ENCODE measurements around the gene ADORA2B. TPM values are rescaled to one million over a fixed set of nuclear protein-coding genes. Genes with fewer than 3 reads are reported as not detected.
"Not testable (repeated sequence)": the region's sequence is repeated elsewhere in the genome, so short reads cannot be mapped to it uniquely, and the experiment has no call there.

Gene ADORA2B
- total RNA-seq, 1 donor from 2014 or later, result 0.67 TPM

GRCh38 chr17:15919466-15919865 is 25.5 kb upstream of the ADORA2B start:
- intact Hi-C loops (cut with DNase I), result no loop called here
- ATAC-seq (no peak), DNase-seq (ENCODE audit: low spot score) (no peak)

DNA sequence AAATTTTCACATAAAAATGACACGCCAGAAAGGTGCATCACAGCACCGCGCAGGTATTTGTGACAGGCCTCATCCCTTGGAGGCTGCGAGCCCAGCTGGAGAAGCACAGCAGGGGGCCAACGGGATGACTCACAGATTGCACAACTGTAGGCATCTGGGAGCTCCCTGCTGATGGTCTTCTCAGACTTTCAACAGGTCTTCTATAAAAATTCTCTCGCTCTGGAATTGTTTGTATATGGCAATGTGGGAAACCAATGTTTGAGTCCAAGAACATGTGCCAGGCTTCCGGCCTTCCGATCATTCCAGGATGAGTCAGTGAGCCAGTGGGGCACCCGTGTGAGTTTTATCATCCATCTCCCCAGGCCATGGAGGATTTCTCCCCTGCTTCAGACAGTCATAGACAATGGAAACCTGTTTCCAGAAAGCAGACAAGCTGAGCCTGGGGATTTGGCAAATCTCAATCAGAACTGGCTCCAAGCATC is 24.1 kb upstream of the ADORA2B start:
- DNase-seq (ENCODE audit: low spot score) (no peak), ATAC-seq (no peak)
- intact Hi-C loops (cut with DNase I), result no loop called here

- intact Hi-C loops (cut with DNase I), result no loop called here
- no peak for DNase-seq (ENCODE audit: low spot score)
Observed at GRCh38 chr17:15921640-15922039, 23.3 kb upstream of the ADORA2B start.

GRCh38 chr17:15922586-15922985 is 22.3 kb upstream of the ADORA2B start:
- DNase-seq (ENCODE audit: low spot score) (no peak), ATAC-seq (no peak)
- intact Hi-C loops (cut with DNase I), result no loop called here

More at GRCh38 chr17:15921640-15922039, 23.3 kb upstream of the ADORA2B start:
- ATAC-seq, result no peak

DNA sequence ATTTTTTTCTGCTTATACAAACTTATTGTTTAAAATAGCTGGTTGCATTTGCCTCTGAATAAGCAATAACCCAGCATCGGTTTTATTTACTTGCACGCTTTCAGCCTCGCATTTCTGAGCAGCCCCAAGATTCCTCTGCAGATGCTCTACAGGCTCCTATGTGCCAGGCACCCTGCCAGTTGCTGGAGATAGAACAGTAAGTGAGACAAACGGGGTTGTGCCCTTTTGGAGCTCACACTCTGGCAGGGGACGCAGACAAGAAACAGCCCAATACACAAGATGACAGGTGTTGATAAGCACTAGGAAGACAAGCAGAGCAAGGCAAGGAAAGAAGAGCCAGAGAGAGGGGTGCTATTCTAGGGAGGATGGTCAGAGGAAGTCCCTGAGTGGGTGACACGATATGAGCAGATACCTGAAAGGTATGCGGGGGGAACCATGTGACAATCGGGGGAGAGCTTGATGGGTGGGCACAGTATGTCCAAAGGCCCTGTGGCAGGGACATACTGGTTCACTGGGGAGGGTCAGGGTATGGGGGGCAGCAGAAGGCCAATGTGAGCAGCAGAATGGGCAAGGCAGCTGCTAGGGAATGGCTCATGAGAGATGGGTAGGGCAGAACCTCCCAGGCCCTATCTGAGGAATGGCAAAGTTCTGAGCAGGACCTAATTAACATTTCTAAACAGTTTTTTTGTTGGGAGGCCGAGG is 18.7 kb upstream of the ADORA2B start:
- intact Hi-C loops (cut with DNase I), result no loop called here
- ATAC-seq (no peak), DNase-seq (ENCODE audit: low spot score) (peak; percentile 15)

- ATAC-seq (no peak), DNase-seq (ENCODE audit: low spot score) (peak; percentile 33)
- intact Hi-C loops (cut with DNase I), result no loop called here
Observed at GRCh38 chr17:15928286-15928785, 16.6 kb upstream of the ADORA2B start.

- DNase-seq (ENCODE audit: low spot score), result no peak
- intact Hi-C loops (cut with DNase I), result no loop called here
- no peak for ATAC-seq
Observed at GRCh38 chr17:15929941-15930340, 15.0 kb upstream of the ADORA2B start.

DNA sequence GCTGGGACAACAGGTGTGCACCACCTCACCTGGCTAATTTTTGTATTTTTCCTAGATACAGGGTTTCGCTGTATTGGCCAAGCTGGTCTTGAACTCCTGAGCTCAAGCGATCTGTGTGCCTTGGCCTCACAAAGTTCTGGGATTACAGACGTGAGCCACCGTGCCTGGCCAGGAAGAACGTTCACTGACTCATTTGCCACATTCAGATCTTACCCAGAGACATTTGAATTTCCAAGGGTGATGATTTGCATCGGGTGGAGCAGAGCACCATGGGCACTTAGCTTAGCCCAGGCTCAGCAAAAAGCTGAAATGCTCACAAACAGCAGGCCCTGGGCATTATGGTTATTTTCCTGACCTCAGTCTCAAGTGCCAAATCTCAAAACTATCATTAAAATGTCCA is 14.5 kb upstream of the ADORA2B start:
- DNase-seq (ENCODE audit: low spot score), result no peak
- ATAC-seq, result no peak
- intact Hi-C loops (cut with DNase I), result no loop called here

- DNase-seq (ENCODE audit: low spot score), result no peak
- ATAC-seq, result no peak
- intact Hi-C loops (cut with DNase I), result no loop called here
Observed at GRCh38 chr17:15931394-15931793, 13.5 kb upstream of the ADORA2B start.

DNA sequence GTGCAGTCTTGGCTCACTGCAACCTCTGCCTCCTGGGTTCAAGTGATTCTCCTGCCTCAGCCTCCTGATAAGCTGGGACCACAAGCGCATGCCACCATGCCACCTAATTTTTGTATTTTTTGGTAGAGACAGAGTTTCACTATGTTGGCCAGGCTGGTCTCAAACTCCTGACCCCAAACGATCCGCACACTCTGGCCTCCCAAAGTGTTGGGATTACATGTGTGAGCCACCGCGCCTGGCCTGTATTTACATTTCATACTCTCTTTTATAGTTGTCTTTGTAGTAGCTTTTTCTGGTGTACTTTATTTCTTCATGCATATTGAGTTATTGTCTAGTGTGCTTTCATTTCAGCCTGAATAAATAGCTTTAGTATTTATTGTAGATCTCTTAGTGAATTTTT is 10.1 kb upstream of the ADORA2B start:
- DNase-seq (ENCODE audit: low spot score), result no peak
- intact Hi-C loops (cut with DNase I), result no loop called here
- ATAC-seq, result no peak

DNA sequence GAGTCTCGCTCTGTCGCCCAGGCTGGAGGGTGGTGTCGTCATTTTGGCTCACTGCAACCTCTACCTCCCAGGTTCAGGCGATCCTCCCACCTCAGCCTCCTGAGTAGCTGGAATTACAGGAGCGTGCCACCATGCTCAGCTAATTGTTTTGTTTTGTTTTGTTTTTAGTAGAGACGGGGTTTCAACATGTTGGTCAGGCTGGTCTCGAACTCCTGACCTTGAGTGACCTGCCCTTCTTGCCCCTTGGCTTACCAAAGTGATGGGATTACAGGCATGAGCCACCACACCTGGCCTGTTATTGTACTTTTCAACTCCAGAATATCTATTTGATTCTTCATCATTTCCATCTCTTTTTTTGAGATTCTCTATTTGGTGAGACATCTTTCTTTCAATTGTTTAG is 9.0 kb upstream of the ADORA2B start:
- intact Hi-C loops (cut with DNase I), result no loop called here
- DNase-seq (ENCODE audit: low spot score), result no peak
- ATAC-seq, result no peak

DNA sequence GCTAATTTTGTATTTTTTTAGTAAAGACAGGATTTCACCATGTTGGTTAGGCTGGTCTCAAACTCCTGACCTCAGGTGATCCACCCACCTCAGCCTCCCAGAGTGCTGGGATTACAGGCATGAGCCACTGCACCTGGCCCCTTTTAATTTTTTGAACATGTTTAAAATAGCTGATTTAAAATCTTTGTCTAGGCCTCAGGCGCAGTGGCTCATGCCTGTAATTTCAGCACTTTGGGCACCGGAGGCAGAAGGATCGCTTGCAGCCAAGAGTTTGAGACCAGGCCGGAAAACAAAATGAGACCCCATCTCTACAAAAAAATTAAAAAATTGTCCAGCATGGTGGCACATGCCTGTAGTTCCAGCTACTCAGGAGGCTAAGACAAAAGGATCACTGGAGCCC is 8.4 kb upstream of the ADORA2B start:
- ATAC-seq; intact Hi-C loops (cut with DNase I); DNase-seq (ENCODE audit: low spot score): not testable (repeated sequence)

- DNase-seq (ENCODE audit: low spot score) (no peak), ATAC-seq (no peak)
- intact Hi-C loops (cut with DNase I), result no loop called here
Observed at GRCh38 chr17:15941781-15942180, 3.1 kb upstream of the ADORA2B start.

DNA sequence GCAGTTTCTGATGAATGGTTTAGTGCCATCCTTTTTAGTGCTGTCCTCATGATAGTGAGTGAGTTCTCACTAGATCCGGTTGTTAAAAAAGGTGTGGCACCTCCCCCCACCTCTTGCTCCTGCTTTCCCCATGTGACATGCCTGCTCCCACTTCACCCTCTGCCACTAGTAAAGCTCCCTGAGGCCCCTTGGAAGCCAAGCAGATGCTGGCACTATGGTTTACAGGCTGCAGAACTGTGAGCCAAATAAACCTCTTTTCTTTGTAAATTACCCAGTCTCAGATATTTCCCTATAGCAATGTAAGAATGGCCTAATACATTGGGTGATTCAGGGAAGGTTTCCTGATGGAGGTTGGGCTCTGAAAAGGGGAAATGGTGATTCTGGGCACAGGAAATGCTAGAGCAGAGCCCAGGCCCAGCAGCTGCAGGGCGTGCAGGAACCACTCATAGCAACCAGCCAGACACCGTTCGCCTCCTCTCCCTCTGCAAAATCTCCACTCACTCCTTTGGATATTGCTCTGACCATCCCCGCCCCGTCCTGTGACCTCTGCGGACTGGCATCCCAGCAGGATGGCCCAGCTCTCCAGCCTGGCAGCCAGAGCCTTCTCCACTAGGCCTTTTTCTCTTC is 2.6 kb upstream of the ADORA2B start:
- DNase-seq (ENCODE audit: low spot score) (no peak), ATAC-seq (no peak)
- intact Hi-C loops (cut with DNase I), result no loop called here

GRCh38 chr17:15943971-15944758 is 765 bp upstream of the ADORA2B start:
- intact Hi-C loops (cut with DNase I), result no loop called here
- ATAC-seq (no peak), DNase-seq (ENCODE audit: low spot score) (no peak)

DNA sequence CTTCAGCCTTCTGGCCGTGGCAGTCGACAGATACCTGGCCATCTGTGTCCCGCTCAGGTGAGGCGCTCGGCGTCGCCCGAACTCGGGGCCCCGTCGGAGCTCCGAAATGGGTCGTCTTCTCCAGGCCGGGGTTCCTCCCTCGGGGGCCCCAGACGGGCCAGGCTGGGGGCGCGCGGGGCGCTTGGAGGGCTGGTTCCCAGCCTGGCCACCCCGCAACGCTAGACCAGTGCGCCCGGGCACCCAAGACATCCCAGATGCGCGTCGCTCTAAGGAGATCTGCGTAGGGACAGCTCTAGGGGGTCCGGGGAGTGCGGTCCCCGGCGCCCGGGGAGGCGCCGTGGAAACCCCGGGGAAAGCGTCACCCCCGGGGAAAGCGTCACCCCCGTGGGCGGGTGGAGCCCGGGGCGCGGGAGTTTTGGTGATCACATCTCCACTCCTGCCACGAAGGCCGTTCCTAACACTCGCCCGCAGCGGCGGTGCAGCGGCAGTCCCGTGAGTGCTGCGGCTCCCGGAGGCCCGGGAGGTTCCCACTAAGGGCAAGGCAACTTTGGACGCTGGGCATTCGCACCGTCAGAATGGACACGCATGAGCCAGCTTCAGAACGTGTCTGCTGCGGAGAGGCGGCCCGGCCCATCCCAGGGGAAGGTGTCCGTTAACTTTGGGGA is 729 bp downstream of the ADORA2B start:
- DNase-seq (ENCODE audit: low spot score) (peak; percentile 63), ATAC-seq (peak; percentile 41)
- intact Hi-C loops (cut with DNase I), result no loop called here

GRCh38 chr17:15946611-15947120 is 1.7 kb downstream of the ADORA2B start:
- DNase-seq (ENCODE audit: low spot score) (no peak), ATAC-seq (no peak)
- intact Hi-C loops (cut with DNase I), result no loop called here

GRCh38 chr17:15947271-15947670 is 2.3 kb downstream of the ADORA2B start:
- intact Hi-C loops (cut with DNase I), result no loop called here
- no peak for ATAC-seq

More at GRCh38 chr17:15947271-15947670, 2.3 kb downstream of the ADORA2B start:
- DNase-seq (ENCODE audit: low spot score), result no peak
